Stomach (tissue), 9 donors: ENCODE data around the gene PLCG2. TPM values are rescaled to one million over a fixed set of nuclear protein-coding genes. Genes with fewer than 3 reads are reported as not detected.
"Not testable (repeated sequence)": the region's sequence is repeated elsewhere in the genome, so short reads cannot be mapped to it uniquely, and the experiment has no call there.

Source experiments
- DNase-seq, 2 donors: peaks; one replicate each; pipeline versions ENCODE4 v3.0.0 to v3.0.0-alpha.2; 2013 to 2019
- H3K27ac ChIP-seq, 5 donors: fragments of 200-600 bp in 4 of 5; sonication (generic) in 4 of 5; one replicate each; pipeline ENCODE4 v1.5.1; 2013 to 2019; ENCODE audit warnings: mild to moderate bottlenecking in 1 of 5, moderate library complexity in 1 of 5
- H3K27me3 ChIP-seq, 3 donors: fragments of 200-600 bp; sonication (generic); one replicate each; pipeline ENCODE4 v1.5.1; 2017 to 2019; ENCODE audit warnings: mixed run types in 1 of 3
- H3K36me3 ChIP-seq, 4 donors: fragments of 200-600 bp; sonication (generic); 1 replicate in 3 of 4; 2 replicates in 1 of 4; pipeline ENCODE4 v1.5.1; 2016 to 2019
- H3K4me1 ChIP-seq, 4 donors: fragments of 200-600 bp; sonication (generic); one replicate each; pipeline ENCODE4 v1.5.1; 2016 to 2019
- H3K4me3 ChIP-seq, 4 donors: fragments of 200-600 bp; sonication (generic) in 3 of 4; one replicate each; pipeline ENCODE4 v1.5.1; 2016 to 2019; ENCODE audit warnings: mild to moderate bottlenecking in 1 of 4
- H3K9me3 ChIP-seq, 4 donors: fragments of 200-600 bp; sonication (generic); one replicate each; pipeline ENCODE4 v1.5.1; 2016 to 2019
- CTCF ChIP-seq, 7 experiments: fragments of 450-650 bp in 4 of 7; fragments of 200-600 bp in 3 of 7; sonication (generic) in 3 of 7; IDR thresholded peaks; one replicate each; pipeline ENCODE4 v1.5.1; 2016 to 2019; ENCODE audit warnings: antibody characterized with exemption in 7 of 7, control low read depth in 2 of 7, mild to moderate bottlenecking in 1 of 7
- EP300 ChIP-seq: sonication (generic); formaldehyde crosslinking; IDR thresholded peaks from one replicate; pipeline ENCODE4 v1.6.1; 2017; ENCODE audit warnings: antibody characterized with exemption
- POLR2A ChIP-seq, 4 donors: fragments of 450-650 bp; IDR thresholded peaks; one replicate each; pipeline ENCODE4 v1.6.1; 2016; ENCODE audit warnings: antibody characterized with exemption in 4 of 4, control low read depth in 2 of 4, mild to moderate bottlenecking in 1 of 4, moderate library complexity in 1 of 4
- POLR2AphosphoS5 ChIP-seq, 3 donors: sonication (generic); formaldehyde crosslinking; IDR thresholded peaks; one replicate each; pipeline ENCODE4 v1.6.1; 2016; ENCODE audit warnings: antibody characterized with exemption in 3 of 3
- WGBS, 5 donors: extraction: QIAGEN DNeasy Blood & Tissue Kit in 3 of 5; methylation state at CpG; one replicate each; pipeline versions ENCODE4 v1.1.5 to v1.1.7; 2013 to 2018; 5-methylcytosine and 5-hydroxymethylcytosine counted together
- intact Hi-C: fragments of 100-400 bp; cut with DNase I; formaldehyde crosslinking; loops from one replicate; pipeline ENCODE4 v1.15.1; 2023; ENCODE audit warnings: low total_unique reads
- polyA plus RNA-seq, 3 donors: library from polyadenylated mRNA; stranded (reverse); fragments of 200-250 nt; gene quantifications; one replicate each; pipeline ENCODE4 v1.2.3, GENCODE V29; 2013
- total RNA-seq, 5 donors: library from RNA; depleted of rRNA; stranded (reverse); fragments of >200 nt; gene quantifications; one replicate each; pipeline versions ENCODE4 v1.1.0 to v1.2.3, GENCODE V29; 2014 to 2016
- donor health status: healthy with polysubstance abuse.
- donor health status: Bipolar disorder and iron deficiency.
- donor health status: healthy.

The PLCG2 gene
- total and polyA plus RNA-seq, 8 donors = 0.87 to 68.5 (median 11.1) TPM

GRCh38 chr16:81797443-81797842, 18.4 kb downstream of the PLCG2 start:
- WGBS, 5 donors = 55 to 72% (median 62%) methylated on average over 6 of the region's 6 CpGs
- Histone ChIP-seq H3K36me3 (no peaks in the 10 kb centered on the region), H3K27me3 (no peaks in the 10 kb centered on the region), H3K4me3 (no peak overlapping the region), H3K27ac (peak overlapping the region in 2 of 5 donors; percentile 35 to 77), H3K4me1 (peaks cover 0 to 15% (median 0%) of the 10 kb centered on the region in 4 donors), H3K9me3 (no peaks in the 10 kb centered on the region)
- TF ChIP-seq POLR2A (IDR thresholded peaks at IDR 0.05) (no peak), POLR2AphosphoS5 (IDR thresholded peaks at IDR 0.05) (no peak), CTCF (IDR thresholded peaks at IDR 0.05) (no peak), EP300 (no peak)
- intact Hi-C loops = no loop called here
- no peak for DNase-seq

DNA sequence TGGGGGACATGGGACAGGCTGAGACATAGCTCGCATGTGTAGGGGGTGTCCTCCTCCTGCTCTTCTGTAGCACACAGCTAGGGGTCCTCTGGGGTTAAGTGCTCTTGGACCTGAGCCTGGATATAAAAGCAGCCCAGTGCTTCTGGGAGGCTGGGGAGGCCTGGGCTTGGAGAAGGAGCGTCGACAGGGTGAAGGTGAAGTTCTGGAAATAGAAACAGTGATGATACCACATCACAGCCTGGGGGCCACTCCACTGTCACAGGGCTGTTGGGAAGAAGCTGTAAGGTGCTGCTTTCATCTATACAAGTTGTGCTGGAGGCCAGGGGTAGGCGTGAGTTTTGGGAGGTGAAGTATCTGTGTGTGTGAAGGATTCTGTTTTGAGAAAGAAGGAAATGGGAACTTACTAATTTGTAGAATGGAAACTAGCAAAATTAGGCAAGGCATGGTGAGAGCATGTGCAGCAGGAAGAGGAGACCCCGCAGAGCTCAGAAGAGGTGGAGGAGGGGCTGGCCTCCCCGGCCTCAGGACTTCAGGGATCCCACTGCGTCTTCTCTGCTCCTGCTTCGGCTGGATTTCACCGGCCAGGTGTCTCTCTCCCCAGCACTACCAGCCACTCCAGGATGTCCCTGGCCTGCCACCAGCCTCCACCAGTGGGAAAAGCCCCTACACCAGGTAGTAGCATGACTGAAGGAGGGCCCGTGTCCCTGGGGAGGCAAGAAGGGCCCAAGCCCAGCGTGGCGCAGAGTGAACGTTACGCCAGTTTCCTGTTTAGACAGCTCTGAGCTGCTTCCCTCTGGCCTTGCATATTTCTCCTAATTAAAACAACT, 19.4 kb downstream of the PLCG2 start:
- H3K27ac ChIP-seq = peak overlapping the region in 2 of 5 donors; percentile 34 to 77
- DNase-seq = no peak

GRCh38 chr16:81799138-81799504, 20.0 kb downstream of the PLCG2 start:
- peaks cover 0 to 20% (median 0%) of the 10 kb centered on the region in 4 donors for H3K4me1 ChIP-seq
- 74 to 87% (median 83%) methylated on average over 2 of the region's 2 CpGs for WGBS, 5 donors
- TF ChIP-seq EP300 (no peak), POLR2AphosphoS5 (IDR thresholded peaks at IDR 0.05) (no peak), CTCF (IDR thresholded peaks at IDR 0.05) (no peak), POLR2A (IDR thresholded peaks at IDR 0.05) (no peak)
- H3K9me3 ChIP-seq = no peaks in the 10 kb centered on the region
- no peak overlapping the region for H3K4me3 ChIP-seq
- intact Hi-C loops = no loop called here
- peak overlapping the region in 1 of 5 donors; percentile 77 for H3K27ac ChIP-seq
- DNase-seq = no peak
- H3K27me3 ChIP-seq = no peaks in the 10 kb centered on the region
- no peaks in the 10 kb centered on the region for H3K36me3 ChIP-seq

More for the DNA sequence above, 19.4 kb downstream of the PLCG2 start:
- peaks cover 0 to 15% (median 0%) of the 10 kb centered on the region in 4 donors for H3K4me1 ChIP-seq
- no peak overlapping the region for H3K4me3 ChIP-seq
- no peaks in the 10 kb centered on the region for H3K36me3 ChIP-seq
- H3K27me3 ChIP-seq = no peaks in the 10 kb centered on the region
- TF ChIP-seq POLR2A (IDR thresholded peaks at IDR 0.05) (no peak), EP300 (no peak), POLR2AphosphoS5 (IDR thresholded peaks at IDR 0.05) (no peak), CTCF (IDR thresholded peaks at IDR 0.05) (no peak)
- intact Hi-C loops = no loop called here
- WGBS, 5 donors = 50 to 71% (median 65%) methylated on average over 13 to 14 of the region's 14 CpGs
- no peaks in the 10 kb centered on the region for H3K9me3 ChIP-seq

DNA sequence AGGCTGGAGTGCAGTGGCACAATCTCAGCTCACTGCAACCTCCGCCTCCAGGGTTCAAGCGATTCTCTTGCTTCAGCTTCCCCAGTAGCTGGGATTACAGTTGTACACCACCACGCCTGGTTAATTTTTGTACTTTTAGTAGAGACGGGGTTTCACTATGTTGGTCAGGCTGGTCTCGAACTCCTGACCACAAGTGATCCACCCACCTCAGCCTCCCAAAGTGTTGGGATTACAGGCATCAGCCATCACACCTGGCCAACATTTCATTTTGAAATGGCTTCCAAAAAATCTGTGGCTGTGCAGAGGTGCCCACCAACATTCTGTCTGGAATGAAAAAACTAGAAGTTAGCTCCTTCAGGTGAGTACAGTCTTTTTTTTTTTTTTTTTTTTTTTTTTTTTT, 22.6 kb downstream of the PLCG2 start:
- H3K4me3 ChIP-seq, H3K9me3 ChIP-seq, H3K27ac ChIP-seq, intact Hi-C loops, H3K27me3 ChIP-seq, H3K36me3 ChIP-seq, DNase-seq: not testable (repeated sequence)
- WGBS, 5 donors = 85 to 99% (median 91%) methylated on average over 4 to 5 of the region's 5 CpGs
- peaks cover 0 to 26% (median 0%) of the 10 kb centered on the region in 4 donors for H3K4me1 ChIP-seq

DNA sequence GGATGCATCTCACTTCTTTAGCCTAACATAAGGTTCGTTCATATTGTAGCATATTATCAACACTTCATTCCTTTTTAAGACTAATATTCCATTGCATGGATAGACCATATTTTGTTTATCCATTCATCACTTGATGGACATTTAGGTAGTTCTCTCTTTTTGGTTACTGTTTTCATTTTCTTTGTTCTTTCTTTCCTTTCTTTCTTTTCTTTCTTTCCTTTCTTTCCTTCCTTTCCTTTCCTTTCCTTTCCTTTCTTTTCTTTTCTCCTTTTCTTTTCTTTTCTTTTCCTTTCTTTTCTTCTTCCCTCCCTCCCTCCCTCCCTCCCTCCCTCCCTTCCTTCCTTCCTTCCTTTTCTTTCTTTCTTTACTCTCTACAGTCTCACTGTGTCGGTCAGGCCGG, 24.2 kb downstream of the PLCG2 start:
- TF ChIP-seq EP300 (no peak), CTCF (IDR thresholded peaks at IDR 0.05) (no peak), POLR2AphosphoS5 (IDR thresholded peaks at IDR 0.05) (no peak), POLR2A (IDR thresholded peaks at IDR 0.05) (no peak)
- 89 to 93% (median 92%) methylated on average over 3 of the region's 3 CpGs for WGBS, 5 donors

More for the DNA sequence above, 24.2 kb downstream of the PLCG2 start:
- Histone ChIP-seq H3K36me3 (no peaks in the 10 kb centered on the region), H3K27ac (no peak overlapping the region), H3K4me1 (peaks cover 0 to 21% (median 0%) of the 10 kb centered on the region in 4 donors), H3K27me3 (no peaks in the 10 kb centered on the region), H3K9me3 (no peaks in the 10 kb centered on the region), H3K4me3 (no peak overlapping the region)
- intact Hi-C loops = no loop called here
- DNase-seq = no peak
